CD4-positive, alpha-beta T cell treated with Interferon alpha-2 for 1 hour (primary cell): Measurements from ENCODE around the gene ID1.
"Not testable (repeated sequence)": the region's sequence is repeated elsewhere in the genome, so short reads cannot be mapped to it uniquely, and the experiment has no call there.

Source experiments
- DNase-seq, 2 donors: peaks; one replicate each; pipeline ENCODE4 v3.0.0-alpha.2; 2020 to 2022

ID1 gene

DNA sequence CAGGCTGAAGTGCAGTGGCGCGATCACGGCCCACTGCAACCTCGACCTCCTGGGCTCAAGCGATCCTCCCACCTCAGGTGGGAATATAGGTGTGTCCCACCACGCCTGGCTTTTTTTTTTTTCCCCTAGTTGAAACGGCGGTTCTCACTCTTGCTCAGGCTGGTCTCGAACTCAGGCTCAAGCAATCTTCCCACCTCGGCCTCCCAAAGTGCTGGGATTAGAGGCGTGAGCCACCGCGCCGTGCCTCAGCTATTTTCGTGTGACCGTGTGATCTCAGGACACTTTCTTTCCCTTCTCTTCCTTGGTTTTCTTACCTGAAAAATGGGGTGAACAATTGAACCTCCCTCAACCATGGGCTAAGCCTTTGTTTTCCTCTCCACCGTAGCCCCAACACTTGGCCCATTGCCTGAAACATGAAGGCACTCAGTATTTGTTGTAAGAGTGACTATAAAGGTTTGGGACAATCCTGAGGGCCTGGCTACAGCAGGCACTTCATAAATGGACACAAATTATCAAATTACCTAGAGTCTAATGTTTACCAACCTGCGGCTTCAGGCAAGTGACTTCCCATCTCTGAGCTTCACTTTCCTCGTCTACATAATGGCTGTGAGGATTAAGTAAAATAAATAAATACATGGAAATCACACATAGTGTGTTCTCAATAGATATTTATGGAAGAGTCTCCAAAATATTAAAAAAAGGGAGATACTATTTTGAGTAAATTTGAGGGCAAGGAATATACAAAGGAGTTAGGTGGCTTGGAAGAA is 31.4 kb upstream of the ID1 start:
- no peak for DNase-seq

GRCh38 chr20:31574986-31575385 is 30.1 kb upstream of the ID1 start:
- not testable (repeated sequence) for DNase-seq

- no peak for DNase-seq
Measured at GRCh38 chr20:31576751-31577150, 28.3 kb upstream of the ID1 start.

GRCh38 chr20:31577194-31577593 is 27.9 kb upstream of the ID1 start:
- no peak for DNase-seq

DNA sequence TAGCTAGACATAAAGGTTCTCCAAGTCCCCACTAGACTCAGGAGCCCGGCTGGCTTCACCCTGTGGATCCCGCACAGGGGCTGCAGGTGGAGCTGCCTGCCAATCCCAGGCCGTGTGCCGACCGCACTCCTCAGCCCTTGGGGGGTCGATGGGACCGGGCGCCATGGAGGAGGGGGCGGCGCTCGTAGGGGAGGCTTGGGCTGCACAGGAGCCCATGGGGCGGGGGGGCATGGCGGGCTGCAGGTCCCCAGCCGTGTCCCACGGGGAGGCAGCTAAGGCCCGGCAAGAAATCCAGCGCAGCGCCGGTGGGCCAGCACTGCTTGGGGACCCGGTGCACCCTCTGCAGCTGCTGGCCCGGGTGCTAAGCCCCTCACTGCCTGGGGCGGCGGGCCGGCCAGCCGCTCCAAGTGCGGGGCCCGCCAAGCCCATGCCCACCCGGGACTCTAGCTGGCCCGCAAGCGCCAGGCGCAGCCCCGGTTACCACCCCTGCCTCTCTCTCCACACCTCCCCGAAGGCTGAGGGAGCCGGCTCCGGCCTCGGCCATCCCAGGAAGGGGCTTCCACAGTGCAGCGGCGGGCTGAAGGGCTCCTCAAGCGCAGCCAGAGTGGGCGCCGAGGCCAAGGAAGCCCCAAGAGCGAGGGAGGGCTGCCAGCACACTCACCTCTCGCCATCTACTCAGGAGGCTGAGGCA is 26.5 kb upstream of the ID1 start:
- no peak for DNase-seq

DNA sequence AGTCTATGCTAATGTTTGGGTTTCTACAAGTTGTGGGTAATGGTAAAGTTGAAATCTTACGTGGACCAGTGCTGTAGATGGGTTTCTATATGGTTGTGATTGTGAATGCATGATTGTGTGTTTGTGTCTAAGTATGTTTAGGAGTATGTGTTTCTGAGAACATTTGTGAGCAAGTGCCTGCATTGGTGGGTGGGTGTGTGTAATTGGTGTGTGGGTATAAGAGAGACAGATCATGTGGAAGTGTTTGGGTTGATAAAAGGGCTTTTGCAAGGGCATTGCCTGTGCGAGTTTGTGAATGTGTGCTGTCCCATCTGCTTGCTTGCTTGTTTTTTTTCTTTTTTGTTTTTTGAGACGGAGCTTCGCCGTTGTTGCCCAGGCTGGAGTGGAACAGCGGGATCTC is 25.8 kb upstream of the ID1 start:
- no peak for DNase-seq

DNA sequence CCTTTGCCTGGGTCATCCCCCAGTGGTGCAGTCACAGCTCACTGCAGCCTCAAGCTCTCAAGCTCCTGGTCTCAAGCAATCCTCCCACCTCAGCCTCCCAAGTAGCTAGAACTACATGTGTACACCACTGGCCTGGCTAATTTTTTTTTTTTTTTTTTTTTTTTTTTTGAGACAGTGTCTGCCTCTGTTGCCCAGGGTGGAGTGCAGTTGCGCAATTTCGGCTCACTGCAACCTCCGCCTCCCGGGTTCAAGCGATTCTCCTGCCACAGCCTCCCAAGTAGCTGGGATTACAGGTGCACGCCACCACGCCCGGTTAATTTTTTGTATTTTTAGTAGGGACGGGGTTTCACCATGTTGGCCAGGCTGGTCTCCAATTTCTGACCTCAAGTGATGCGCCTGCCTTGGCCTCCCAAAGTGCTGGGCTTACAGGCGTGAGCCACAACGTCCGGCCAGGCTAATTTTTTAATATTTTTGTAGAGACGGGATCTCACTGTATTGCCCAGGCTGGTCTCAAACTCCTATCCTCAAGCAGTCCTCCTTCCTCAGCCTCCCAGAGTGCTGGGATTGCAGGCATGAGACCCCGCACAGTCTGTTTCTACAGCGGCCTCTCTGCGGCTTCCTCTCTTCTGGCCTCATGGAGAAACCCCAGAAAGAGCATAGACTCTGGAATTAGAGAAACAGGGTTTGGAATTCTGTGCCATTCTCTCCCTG is 25.0 kb upstream of the ID1 start:
- DNase-seq: not testable (repeated sequence)

DNA sequence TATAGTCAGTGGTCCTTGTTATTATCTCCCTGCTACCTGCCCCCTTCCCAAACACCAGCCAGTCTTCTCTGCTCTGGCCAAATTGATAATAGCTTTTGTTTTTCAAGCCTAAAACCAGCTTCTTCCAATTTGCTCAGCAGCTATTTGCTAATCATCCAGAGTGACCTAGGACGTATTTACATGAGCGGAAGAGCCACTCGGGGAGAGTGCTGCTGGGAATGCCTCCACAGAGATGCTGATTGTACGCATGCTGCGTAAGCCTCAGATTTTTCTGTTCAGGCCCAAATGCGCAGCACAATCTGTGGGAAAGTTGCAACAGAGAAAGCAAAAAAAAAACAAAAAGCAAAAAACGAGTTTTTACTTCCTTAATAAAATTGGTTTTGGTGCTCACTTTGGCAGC is 24.4 kb upstream of the ID1 start:
- DNase-seq: no peak

- DNase-seq: no peak
Measured at GRCh38 chr20:31581391-31581790, 23.7 kb upstream of the ID1 start.

GRCh38 chr20:31587545-31588389 is 17.3 kb upstream of the ID1 start:
- no peak for DNase-seq

GRCh38 chr20:31590717-31591225 is 14.3 kb upstream of the ID1 start:
- DNase-seq: no peak

DNA sequence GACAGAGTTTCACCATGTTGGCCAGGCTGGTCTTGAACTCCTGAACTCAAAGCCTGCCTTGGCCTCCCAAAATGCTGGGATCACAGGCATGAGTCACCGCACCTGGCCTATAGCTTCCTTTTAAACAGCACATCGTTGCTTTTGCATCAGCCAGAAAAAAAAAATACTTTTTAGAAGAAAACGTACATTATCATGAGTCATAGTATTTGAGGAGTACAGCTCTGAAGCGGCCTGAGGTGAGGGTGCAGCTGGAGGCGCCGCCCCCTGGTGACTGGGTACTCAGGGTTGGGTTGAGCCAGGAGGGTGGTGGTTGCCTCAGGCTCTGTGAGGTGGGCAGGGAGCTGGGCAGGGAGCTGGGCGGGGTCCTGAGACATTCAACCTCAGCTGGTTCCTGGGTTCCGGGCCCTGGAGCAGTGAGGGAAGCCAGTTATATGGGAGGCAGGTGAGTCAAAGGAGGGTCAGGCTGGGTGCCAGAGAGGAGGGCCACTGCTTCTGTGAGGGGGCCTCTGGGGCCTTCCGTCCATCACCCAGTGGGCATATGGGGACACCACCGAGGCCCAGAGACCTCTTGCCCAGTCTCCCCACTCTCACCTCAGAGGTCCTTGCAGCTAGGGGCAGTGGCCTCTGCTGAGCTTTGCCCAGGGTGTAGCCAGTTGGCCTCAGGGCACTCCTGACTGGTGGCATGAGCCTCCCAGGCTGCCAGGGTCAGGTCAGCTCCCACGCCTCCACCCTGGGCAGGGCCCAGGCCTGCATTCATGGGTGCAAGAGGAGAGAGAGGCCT is 11.7 kb upstream of the ID1 start:
- no peak for DNase-seq

- DNase-seq: no peak
Measured at GRCh38 chr20:31594002-31594557, 11.0 kb upstream of the ID1 start.

DNA sequence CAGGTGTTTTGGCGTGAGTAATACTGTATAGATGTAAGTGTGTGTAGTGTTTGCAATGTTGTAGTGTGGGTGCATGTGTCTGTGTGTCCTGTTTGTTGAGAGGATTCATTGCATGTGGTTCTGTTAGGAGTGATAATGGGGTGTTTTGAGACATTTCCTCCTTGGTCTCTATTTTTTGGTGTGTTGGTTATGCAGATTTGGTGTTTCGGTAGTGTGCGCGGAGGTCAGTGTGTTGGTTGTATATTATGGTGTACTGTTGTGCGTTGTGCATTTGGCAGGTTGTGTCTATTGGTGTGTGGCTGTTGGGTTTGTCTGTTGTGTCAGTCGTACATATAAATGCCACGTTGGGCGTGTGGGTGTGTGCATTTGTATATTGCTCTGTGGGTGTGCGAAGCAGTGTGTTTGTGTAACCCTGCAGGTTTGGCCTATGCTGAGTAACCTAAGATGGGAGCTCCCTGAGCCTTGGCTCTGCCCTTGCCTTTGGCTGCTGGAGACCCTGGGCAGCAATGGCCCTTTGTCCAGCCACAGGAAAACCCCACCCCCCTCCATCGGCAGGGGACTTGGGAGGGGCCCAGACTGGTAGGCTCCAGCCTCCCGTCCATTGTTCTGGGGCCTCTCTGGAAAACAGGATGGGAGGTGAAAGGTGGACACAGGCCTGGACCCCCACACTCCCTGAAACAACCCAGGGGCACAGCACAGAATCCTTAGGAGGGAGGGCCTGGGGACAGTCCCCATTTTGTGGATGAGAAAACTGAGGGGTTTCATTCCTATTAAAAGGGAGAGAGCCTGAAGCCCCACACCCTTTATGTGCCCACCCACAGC is 10.3 kb upstream of the ID1 start:
- no peak for DNase-seq

DNA sequence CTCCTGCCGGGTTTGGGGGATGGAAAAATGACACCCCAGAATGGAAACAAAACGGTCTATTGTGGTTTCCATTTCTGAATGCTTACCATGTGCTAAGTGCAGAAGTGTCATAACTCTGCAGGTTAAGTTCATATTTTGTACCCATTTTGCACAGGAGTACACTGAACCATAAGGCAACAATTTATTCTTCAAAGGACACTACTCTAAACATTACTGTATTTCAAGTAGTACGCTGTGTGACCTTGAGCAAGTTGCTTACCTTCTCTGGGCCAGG is 9.8 kb upstream of the ID1 start:
- DNase-seq: no peak

DNA sequence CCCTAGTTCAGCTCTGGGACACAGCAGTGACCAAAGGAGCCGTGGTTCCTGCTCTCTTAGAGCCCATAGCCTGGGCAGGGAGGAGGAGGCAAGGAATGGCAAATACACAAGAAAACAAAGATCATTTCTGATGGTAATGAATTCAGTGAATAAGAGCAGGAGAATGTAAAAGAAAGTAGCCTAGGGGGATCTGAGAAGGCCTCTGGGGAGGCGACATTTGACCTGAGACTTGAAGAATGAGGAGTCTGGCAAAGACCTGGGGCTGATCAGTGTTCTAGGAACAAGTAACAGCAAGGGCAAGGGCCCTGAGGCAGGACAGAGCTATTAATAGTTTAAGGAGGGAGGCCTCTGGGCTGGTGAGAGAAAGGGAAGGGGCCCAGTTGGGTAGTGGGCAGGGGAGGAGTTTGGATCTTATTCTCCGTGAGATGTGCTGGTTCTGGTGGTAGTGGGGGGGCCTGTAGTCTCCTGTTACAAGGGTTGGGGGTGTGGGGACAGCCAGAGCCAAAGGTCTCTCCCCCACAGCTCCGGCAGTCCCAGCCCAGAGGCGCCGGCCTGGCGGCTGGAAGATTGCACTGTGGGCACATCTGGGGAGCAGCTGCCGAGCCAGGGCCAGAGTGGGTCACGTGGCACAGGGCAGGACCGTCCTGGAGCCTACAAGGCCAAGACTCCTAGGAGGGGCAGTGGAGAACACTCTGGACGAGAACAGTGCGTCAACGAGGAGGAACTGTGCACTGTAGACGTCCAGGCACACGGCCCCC is 9.3 kb upstream of the ID1 start:
- DNase-seq: no peak

- not testable (repeated sequence) for DNase-seq
Measured at GRCh38 chr20:31596412-31596715, 8.7 kb upstream of the ID1 start.

DNA sequence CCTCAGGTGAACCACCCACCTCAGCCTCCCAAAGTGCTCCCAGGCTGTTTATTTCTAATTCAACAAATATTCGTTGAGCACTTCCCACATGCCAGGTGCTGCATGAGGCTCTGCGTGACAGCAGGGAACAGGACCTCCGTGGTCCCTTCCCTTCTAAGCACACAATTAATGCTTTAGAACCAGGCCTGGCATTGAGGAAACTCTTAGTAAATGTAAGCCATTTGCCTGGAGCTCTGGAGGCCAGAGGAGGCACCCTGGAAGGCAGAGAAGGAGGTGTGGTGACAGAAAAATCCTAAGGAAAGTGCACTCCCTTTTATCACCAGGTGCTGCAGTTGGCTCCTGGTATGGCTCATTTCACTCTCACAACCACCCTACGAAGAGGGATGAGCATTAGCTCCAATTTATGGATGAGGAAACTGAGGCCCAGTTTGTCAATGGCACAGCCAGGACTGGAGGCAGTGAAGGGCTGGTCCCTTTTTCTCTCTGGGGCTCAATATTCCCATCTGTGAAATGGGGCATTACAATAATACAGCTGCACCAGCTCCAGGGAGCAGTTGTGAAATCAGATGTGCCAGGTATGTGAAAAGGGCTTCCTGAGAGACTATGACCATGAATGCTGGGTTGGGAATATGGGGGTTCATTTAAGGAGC is 8.1 kb upstream of the ID1 start:
- no peak for DNase-seq

DNA sequence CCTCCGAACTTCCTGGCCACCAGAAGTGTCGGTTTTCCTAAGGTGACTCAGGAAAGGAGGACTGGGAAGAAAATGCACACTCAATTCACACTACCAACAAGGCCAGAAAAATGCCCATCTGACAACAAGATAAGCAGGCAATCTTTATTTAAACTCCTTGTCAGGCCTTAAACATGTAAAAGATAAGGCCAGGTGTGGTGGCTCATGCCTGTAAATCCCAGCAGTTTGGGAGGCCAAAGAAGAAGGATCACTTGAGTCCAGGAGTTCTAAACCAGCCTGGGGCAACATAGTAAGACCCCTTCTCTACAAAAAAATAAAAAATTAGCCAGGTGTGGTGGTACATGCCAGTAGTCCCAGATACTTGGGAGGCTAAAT is 7.6 kb upstream of the ID1 start:
- DNase-seq: no peak

DNA sequence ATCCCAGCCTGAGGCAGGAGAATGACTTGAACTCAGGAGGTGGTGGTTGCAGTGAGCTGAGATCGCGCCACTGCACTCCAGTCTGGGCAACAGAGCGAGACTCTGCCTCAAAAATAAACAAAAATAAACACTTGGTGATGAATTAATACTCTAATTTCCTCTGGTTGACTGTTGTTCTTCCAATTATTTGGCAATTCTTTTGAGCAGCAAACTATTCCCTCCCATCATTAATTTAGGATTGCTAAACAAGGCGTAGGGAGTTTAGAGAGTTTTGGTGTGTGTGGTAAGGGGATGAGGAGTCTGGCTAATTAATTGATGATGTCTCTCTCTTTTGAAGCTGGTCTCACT is 2.7 kb upstream of the ID1 start:
- no peak for DNase-seq
